Peyer's patch (tissue), 4 donors: ENCODE measurements around the gene MLLT10.

Experiments
- POLR2A ChIP-seq, 2 donors: fragments of 450-650 bp; IDR thresholded peaks; one replicate each; pipeline ENCODE4 v1.5.1; 2017; ENCODE audit warnings: antibody characterized with exemption in 2 of 2, mild to moderate bottlenecking in 2 of 2, moderate library complexity in 2 of 2
- TF ChIP-seq, protein P1 (sequence below), 6 experiments: fragments of 450-650 bp in 4 of 6; fragments of 200-600 bp in 2 of 6; sonication (generic) in 1 of 6; IDR thresholded peaks; one replicate each; pipeline ENCODE4 v1.5.1; 2017 to 2019; ENCODE audit warnings: antibody characterized with exemption in 6 of 6, mild to moderate bottlenecking in 3 of 6, moderate library complexity in 1 of 6

DNA sequence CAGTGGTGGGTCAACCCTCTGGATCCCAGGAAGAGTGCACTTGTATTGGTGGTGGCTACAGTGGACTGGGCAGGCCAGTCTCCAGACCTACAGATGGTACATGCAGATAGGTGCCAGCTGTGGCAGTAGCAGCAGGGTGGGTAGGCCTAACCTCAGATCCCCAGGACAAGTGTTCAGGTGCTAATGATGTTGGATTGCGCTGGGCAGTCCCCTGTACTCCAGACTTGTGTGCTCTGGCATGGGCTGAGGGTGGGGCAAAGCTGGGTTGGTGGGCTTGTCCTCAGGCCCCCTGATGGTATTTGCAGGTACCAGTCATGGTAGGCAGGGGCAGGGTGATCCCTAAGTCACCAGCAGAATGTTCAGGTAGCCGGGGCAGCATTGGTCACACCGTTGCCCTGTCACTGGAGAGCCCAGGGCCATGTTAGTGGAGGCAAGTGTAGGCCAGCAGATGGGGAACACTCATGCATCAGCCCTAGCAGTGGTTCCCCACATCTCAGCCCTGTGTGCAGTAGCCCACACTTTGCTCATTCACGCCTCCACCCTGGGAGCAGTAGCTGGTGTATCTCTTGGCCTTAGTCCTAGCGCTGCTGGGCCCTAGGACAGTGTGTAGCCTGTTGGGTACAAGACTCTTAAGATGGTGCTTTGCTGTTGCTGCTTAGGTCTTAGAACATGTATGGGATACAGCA is 171.3 kb downstream of the MLLT10 start:
- TF ChIP-seq, protein P1, sequence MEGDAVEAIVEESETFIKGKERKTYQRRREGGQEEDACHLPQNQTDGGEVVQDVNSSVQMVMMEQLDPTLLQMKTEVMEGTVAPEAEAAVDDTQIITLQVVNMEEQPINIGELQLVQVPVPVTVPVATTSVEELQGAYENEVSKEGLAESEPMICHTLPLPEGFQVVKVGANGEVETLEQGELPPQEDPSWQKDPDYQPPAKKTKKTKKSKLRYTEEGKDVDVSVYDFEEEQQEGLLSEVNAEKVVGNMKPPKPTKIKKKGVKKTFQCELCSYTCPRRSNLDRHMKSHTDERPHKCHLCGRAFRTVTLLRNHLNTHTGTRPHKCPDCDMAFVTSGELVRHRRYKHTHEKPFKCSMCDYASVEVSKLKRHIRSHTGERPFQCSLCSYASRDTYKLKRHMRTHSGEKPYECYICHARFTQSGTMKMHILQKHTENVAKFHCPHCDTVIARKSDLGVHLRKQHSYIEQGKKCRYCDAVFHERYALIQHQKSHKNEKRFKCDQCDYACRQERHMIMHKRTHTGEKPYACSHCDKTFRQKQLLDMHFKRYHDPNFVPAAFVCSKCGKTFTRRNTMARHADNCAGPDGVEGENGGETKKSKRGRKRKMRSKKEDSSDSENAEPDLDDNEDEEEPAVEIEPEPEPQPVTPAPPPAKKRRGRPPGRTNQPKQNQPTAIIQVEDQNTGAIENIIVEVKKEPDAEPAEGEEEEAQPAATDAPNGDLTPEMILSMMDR (IDR thresholded peaks at IDR 0.05): no peak
- TF ChIP-seq POLR2A (IDR thresholded peaks at IDR 0.05): no peak
